ENCODE data around the gene SLC3A2.

SLC3A2 gene

DNA sequence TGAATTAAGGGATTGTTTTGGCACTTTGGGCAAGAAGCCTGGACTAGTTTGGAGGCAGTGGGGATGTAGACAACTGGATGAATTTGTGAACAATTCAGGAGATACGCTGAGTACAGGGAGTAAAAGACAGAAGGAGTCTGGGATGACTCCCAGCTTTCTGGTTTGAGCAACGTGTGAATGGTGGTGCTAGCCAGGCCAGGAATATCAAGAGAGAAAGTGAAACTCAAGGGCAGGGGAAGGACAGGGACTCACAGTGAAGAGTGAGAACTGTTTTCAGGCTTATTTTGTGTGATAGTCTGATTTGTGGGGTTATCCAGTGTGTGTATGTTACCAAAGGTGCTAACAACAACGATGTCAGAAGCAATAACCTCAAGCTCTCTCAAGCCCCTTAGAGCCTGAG, 24.6 kb downstream of the SLC3A2 start:
- TF ChIP-seq, protein P1, sequence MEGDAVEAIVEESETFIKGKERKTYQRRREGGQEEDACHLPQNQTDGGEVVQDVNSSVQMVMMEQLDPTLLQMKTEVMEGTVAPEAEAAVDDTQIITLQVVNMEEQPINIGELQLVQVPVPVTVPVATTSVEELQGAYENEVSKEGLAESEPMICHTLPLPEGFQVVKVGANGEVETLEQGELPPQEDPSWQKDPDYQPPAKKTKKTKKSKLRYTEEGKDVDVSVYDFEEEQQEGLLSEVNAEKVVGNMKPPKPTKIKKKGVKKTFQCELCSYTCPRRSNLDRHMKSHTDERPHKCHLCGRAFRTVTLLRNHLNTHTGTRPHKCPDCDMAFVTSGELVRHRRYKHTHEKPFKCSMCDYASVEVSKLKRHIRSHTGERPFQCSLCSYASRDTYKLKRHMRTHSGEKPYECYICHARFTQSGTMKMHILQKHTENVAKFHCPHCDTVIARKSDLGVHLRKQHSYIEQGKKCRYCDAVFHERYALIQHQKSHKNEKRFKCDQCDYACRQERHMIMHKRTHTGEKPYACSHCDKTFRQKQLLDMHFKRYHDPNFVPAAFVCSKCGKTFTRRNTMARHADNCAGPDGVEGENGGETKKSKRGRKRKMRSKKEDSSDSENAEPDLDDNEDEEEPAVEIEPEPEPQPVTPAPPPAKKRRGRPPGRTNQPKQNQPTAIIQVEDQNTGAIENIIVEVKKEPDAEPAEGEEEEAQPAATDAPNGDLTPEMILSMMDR (conservative IDR thresholded peaks at IDR 0.05): no peak
- H3K27ac ChIP-seq: no peak overlapping the region

DNA sequence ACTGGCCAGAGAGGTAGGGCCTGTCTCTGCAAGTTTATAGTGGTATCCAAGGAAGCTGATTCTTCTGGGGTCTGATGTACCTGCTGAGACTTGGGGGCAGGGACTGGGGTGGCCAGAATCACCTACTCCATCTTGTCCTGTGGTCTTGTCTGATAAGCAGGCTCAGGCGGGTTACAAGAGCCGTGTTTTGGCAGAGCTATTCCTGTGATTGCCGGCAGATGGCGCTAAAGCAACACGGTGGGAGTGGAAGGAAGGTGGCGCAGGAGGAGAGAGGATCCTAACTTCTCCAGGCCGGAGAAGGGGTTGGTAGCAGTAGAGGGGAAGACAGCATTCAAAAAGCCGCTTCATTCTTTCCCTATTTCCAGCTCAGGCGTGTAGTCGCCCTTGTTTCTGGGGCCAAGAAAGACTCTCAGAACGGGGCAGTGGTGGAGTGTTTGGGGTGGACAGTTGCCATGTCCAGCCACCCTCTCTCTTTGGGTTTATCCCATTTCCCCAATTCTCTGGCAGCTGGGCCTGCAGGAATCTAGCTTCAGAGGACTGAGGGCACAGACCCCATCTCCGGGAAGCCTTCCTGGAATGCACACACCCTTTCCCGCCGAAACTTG, 25.3 kb downstream of the SLC3A2 start:
- TF ChIP-seq, protein P1 (conservative IDR thresholded peaks at IDR 0.05): peak; percentile 97
- H3K27ac ChIP-seq: no peak overlapping the region

DNA sequence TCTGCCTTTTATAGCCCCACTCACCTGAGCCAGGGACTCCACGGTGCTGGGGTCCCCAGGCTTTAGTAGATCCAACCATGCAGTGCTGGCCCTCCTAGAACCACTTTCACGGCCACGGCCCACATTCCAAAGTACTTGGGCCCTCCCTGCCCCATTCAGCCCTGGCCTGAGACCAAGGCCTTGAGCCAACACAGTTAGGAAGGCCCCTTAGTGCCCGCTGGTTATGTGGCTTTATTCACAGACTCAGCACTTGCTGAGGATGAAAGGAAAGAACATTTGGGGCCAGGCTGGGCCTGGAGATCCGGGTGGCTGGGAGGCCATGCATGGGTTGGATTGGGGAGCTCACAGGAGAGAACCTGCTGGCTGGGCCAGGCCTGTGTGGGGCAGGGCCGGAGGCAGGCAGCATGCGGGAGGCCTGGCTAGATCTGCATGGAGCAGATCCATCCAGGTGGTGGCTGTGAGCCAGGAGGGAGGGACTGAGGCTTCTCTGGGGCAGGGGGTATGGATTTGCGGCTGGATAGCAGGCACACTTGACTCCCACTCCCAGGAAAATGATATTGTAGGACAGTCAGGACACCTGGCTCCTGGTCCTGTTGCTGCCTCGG, 27.9 kb downstream of the SLC3A2 start:
- TF ChIP-seq, protein P1 (conservative IDR thresholded peaks at IDR 0.05): no peak
- peak overlapping the region; percentile 92 for H3K27ac ChIP-seq

DNA sequence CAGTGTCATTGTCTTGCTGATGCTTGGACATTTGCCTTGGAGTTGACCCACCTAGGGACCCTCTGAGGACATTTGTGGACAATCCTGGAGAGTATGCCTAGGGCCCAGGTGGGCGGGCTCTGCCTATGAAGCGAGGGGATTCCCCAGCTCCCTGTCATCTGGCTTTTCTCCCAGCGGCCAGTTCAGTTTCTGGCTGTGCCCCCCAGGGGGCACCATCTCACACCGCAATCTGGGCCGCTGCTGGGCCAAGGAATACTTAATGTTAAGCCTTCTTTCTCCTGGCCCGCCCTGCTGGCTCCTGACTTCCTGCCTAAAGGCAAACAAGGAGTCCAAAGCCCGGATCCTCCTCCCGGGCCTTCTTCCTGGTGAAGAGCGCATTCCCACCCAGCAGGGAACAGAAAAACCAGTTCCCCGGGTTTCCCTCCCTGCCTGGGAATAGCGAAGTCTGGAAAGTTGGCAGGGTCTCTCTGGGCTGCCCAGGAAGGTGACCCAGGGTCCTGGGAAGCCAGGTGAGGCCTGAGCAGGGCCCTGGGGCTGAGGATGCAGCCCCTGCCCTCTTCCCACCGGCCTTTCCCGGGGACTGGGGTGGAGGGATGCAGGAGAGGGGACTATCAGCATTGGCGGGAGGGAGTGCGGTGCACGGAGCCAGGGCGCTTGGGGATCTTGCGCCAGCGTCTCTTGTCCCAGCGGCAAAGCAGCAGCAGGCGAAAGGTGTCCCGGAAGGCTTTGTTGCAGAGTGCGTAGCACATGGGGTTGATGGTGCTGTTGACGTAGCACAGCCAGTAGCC, 28.6 kb downstream of the SLC3A2 start:
- H3K27ac ChIP-seq: peak overlapping the region; percentile 92
- TF ChIP-seq, protein P1 (conservative IDR thresholded peaks at IDR 0.05): peak; percentile 86

DNA sequence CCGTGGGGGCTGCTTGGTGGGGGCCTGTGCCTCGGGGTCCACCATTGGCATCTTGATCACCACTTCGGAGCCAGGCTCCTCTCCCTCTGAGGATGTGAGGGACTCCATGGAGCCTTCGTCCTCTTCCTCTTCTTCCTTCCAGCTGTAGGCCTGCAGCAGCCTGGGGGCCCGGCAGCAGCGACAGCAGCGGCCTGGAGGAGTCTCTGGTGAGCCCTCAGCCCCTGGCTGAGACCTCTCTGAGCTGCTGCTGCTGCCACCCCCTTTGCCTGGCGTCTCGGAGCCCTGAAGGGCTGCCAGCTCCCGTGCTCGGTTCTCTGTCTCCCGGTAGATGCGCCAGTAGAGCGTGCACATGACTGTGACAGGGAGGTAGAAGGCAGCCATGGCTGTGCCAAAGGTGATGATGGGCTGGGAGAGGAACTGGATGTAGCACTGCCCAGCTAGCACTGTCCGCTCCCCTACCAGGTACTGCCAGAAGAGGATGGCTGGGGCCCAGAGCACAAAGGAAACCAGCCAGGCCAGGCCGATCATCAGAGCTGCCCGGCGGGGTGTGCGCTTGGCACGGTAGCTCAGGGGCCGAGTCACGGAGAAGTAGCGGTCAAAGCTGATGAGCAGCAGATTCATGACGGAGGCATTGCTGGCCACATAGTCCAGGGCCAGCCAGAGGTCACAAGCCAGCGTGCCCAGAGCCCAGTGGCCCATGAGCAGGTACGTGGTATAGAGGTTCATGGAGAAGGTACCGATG, 29.6 kb downstream of the SLC3A2 start:
- TF ChIP-seq, protein P1 (conservative IDR thresholded peaks at IDR 0.05): no peak
- H3K27ac ChIP-seq: peak overlapping the region; percentile 92

DNA sequence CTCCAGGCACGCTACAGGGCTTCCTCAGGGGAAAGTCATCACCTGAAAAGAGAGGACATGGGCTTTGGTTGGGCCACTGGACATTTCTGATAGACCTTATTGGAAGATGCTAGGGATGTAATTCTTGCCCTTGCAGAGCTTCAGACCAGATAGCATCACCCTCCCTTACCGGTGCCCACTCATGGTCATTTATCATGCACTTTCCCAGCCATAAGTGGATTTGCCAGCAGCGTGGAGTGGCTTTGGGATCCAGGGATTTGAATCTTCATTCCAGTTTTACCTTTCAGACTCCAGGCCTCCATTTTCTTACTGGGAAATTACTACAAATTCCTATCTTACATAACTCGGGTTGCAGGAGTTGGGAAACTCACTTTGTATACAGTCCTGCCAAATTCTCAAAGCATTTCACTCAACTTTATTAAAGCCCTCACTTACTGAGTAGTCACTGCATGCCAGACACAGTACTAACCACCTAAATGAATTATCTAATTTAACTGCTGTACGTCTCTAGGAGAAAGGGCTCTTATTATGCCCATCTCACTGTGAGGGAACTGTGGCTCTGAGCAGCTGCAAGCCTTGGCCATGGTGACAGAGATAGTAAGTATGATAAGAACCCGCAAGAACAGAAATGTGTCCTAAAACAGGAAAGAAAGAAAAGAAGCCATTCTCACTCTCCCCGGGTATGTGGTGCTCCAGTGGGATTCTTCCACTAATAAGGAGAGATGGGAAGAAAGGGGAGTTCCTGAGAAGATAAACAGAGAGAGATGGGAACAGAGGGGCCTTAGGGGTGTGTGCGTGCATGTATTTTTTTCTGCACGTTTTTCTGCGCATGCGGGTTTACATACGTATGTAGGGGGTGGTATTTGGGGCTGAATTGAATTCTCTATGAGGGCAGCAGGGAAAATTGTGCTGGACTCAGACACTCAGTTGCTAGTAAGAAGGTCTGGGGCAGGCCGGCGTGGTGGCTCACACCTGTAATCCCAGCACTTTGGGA, 30.7 kb downstream of the SLC3A2 start:
- TF ChIP-seq, protein P1 (conservative IDR thresholded peaks at IDR 0.05): no peak

More for the DNA sequence above, 30.7 kb downstream of the SLC3A2 start:
- peak overlapping the region; percentile 13; the same call in 1 of the 2 replicates for H3K27ac ChIP-seq
